IMR-90 (cell line): ENCODE measurements around the gene ITIH2. TPM values are rescaled to one million over a fixed set of nuclear protein-coding genes. Genes with fewer than 3 reads are reported as not detected.
"Not testable (repeated sequence)": the region's sequence is repeated elsewhere in the genome, so short reads cannot be mapped to it uniquely, and the experiment has no call there.

Source experiments
- ATAC-seq: fragments of 200-7000 bp; cut with Tn5 transposase; 2 replicates; pipeline ENCODE4 v1.9.1; 2020; ENCODE audit warnings: low read depth, mild to moderate bottlenecking, moderate library complexity
- BruUV-seq: library from RNA; stranded (reverse); fragments of 400-500 nt; replicated peaks from 2 replicates; lab custom pipeline; 2021; lab: Mats Ljungman, UMichigan
- CTCF ChIA-PET: fragments of 300-600 bp; formaldehyde crosslinking; extraction: SDS; loops from one replicate; lab custom pipeline; 2021; ENCODE audit warnings: antibody characterized with exemption; lab: Yijun Ruan, JAX
- POLR2A ChIA-PET: fragments of 300-600 bp; sonication (Branson Sonifier 250); formaldehyde crosslinking; loops from one replicate; lab custom pipeline; 2022; ENCODE audit warnings: antibody characterized with exemption; ENCODE audit not compliant: unreplicated experiment; lab: Charles Lee
- DNase-seq: peaks from one replicate; pipeline ENCODE4 v3.0.0; 2013
- H2AFZ ChIP-seq: replicated peaks from 2 replicates; pipeline ENCODE3; 2013; ENCODE audit warnings: low read length, mild to moderate bottlenecking; ENCODE audit not compliant: poor library complexity
- H2AK5ac ChIP-seq: 2 replicates; pipeline ENCODE4 v1.6.1; 2013; ENCODE audit warnings: low read depth, low read length, inconsistent platforms
- H2AK9ac ChIP-seq: replicated peaks from 2 replicates; pipeline ENCODE3; 2013; ENCODE audit warnings: mild to moderate bottlenecking, low read depth, low read length, moderate library complexity; ENCODE audit not compliant: poor library complexity
- H2BK120ac ChIP-seq: 2 replicates; pipeline ENCODE4 v1.6.1; 2013; ENCODE audit warnings: low read depth, low read length, inconsistent platforms
- H2BK15ac ChIP-seq: 3 replicates; pipeline ENCODE4 v1.6.1; 2013; ENCODE audit warnings: low read depth, low read length, inconsistent platforms
- H2BK20ac ChIP-seq: 2 replicates; pipeline ENCODE4 v1.6.1; 2013; ENCODE audit warnings: low read depth, mild to moderate bottlenecking, inconsistent platforms, low read length, moderate library complexity
- H2BK5ac ChIP-seq: 2 replicates; pipeline ENCODE4 v1.6.1; 2013; ENCODE audit warnings: mild to moderate bottlenecking, low read depth, low read length, inconsistent platforms; ENCODE audit not compliant: poor library complexity, severe bottlenecking
- H3K14ac ChIP-seq: replicated peaks from 2 replicates; pipeline ENCODE4 v1.6.1; 2013; ENCODE audit warnings: low read depth, low read length, inconsistent platforms
- H3K18ac ChIP-seq: 2 replicates; pipeline ENCODE4 v1.6.1; 2013; ENCODE audit warnings: low read depth, low read length, control low read depth
- H3K23ac ChIP-seq: 2 replicates; pipeline ENCODE4 v1.6.1; 2013; ENCODE audit warnings: low read depth, low read length, inconsistent platforms
- H3K27ac ChIP-seq: 2 replicates; pipeline ENCODE4 v1.5.1; 2013; ENCODE audit warnings: mild to moderate bottlenecking, control low read depth, low read length; ENCODE audit not compliant: insufficient read depth
- H3K27me3 ChIP-seq: 2 replicates; pipeline ENCODE4 v1.6.1; 2013; ENCODE audit warnings: low read length; ENCODE audit not compliant: control insufficient read depth, insufficient read depth
- H3K36me3 ChIP-seq: 2 replicates; pipeline ENCODE4 v1.6.1; 2013; ENCODE audit warnings: low read length, mixed read lengths; ENCODE audit not compliant: control insufficient read depth, insufficient read depth
- H3K4ac ChIP-seq: 2 replicates; pipeline ENCODE4 v1.6.1; 2013; ENCODE audit warnings: low read depth, low read length, inconsistent platforms
- H3K4me1 ChIP-seq: 2 replicates; pipeline ENCODE4 v1.6.1; 2013; ENCODE audit warnings: low read length, mixed read lengths; ENCODE audit not compliant: control insufficient read depth, insufficient read depth
- H3K4me2 ChIP-seq: 2 replicates; pipeline ENCODE4 v1.6.1; 2013; ENCODE audit warnings: low read depth, mild to moderate bottlenecking, control low read depth, low read length, moderate library complexity
- H3K4me3 ChIP-seq: 2 replicates; pipeline ENCODE4 v1.5.1; 2013; ENCODE audit warnings: low read depth, mild to moderate bottlenecking, control low read depth, low read length, moderate library complexity; ENCODE audit not compliant: insufficient read depth
- H3K56ac ChIP-seq: 2 replicates; pipeline ENCODE4 v1.6.1; 2013; ENCODE audit warnings: low read length, inconsistent platforms; ENCODE audit not compliant: insufficient read depth; ENCODE audit errors: extremely low read depth
- H3K79me1 ChIP-seq, 2 experiments: 2 replicates each; pipeline ENCODE4 v1.6.1; 2013; ENCODE audit warnings: low read length in 2 of 2, inconsistent platforms in 1 of 2, low read depth in 1 of 2
- H3K9ac ChIP-seq: 2 replicates; pipeline ENCODE4 v1.6.1; 2013; ENCODE audit warnings: low read depth, low read length, control low read depth
- H3K9me1 ChIP-seq: 2 replicates; pipeline ENCODE4 v1.6.1; 2013; ENCODE audit warnings: low read length, inconsistent platforms; ENCODE audit not compliant: insufficient read depth
- H3K9me3 ChIP-seq: 2 replicates; pipeline ENCODE4 v1.6.1; 2013; ENCODE audit warnings: low read length; ENCODE audit not compliant: control insufficient read depth, insufficient read depth
- H4K20me1 ChIP-seq: 2 replicates; pipeline ENCODE4 v1.6.1; 2013; ENCODE audit warnings: low read length, inconsistent platforms; ENCODE audit not compliant: insufficient read depth
- H4K5ac ChIP-seq: 2 replicates; pipeline ENCODE4 v1.6.1; 2013; ENCODE audit warnings: mild to moderate bottlenecking, low read depth, low read length, control low read depth
- H4K8ac ChIP-seq, 2 experiments: 2 replicates each; pipeline ENCODE4 v1.6.1; 2013; ENCODE audit warnings: low read depth in 2 of 2, low read length in 2 of 2, control low read depth in 1 of 2, inconsistent platforms in 1 of 2
- H4K91ac ChIP-seq: 2 replicates; pipeline ENCODE4 v1.6.1; 2013; ENCODE audit warnings: low read depth, low read length, inconsistent platforms; ENCODE audit not compliant: insufficient read depth
- POLR2A ChIP-seq: IDR thresholded peaks from 2 replicates; pipeline ENCODE4 v1.6.1; 2012; ENCODE audit warnings: mild to moderate bottlenecking, low read depth, low read length
- WGBS, 2 experiments: methylation state at CpG; one replicate each; pipeline versions ENCODE4 v1.1.5 to v1.1.7; 2013; ENCODE audit warnings: missing lambda C conversion rate in 2 of 2; ENCODE audit not compliant: insufficient read length in 1 of 2; ENCODE audit errors: extremely low coverage in 2 of 2; 5-methylcytosine and 5-hydroxymethylcytosine counted together
- dilution Hi-C: fragments of 300-500 bp; cut with HindIII; formaldehyde crosslinking; loops from one replicate; pipeline ENCODE4 v1.14.3; 2018; ENCODE audit warnings: low sequenced_read_pairs; ENCODE audit not compliant: unreplicated experiment
- in situ Hi-C: fragments of 300-500 bp; cut with MboI; formaldehyde crosslinking; loops from 3 replicates; pipeline ENCODE4 v1.14.3; 2019; ENCODE audit warnings: low sequenced_read_pairs, inconsistent platforms, mixed read lengths
- intact Hi-C: fragments of 100-400 bp; cut with micrococcal nuclease; formaldehyde crosslinking; loops from 2 replicates; pipeline ENCODE4 v1.10.0; 2022
- polyA plus RNA-seq, 3 experiments: library from polyadenylated mRNA; depleted of rRNA; stranded (reverse); fragments of >200 nt; gene quantifications; 2 replicates each; pipeline ENCODE4 v1.2.3, GENCODE V29; 2012; ENCODE audit warnings: low replicate concordance in 1 of 3
- total RNA-seq: library from RNA; depleted of rRNA; stranded (reverse); fragments of >200 nt; gene quantifications from 2 replicates; pipeline ENCODE4 v1.2.3, GENCODE V29; 2012

Gene ITIH2
- total and polyA plus RNA-seq, 2 of the 4 experiments (the other 2 are of a cell fraction) = not detected

DNA sequence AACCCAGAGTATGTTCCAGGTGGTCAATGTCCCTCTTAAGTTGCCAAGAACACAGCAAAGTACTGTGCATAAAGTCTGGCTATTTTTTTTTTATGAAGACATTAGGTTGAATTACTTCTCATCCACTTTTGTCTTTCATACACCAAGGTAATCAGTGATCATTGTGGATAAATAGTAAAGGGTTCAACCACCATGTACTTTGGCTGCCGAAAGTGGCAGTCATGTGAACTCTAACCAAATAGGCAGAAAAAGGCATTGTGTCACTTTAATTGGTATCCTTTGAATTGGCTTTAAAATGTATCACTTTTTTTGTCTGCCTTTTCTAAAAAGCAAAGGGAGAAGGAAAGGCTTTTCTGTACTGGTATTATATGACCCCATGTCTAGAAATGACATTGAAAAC, 7.3 kb downstream of the ITIH2 start:
- no peaks in the 10 kb centered on the region; the same call in 1 of the 2 replicates for H3K27me3 ChIP-seq
- no peaks in the 10 kb centered on the region for H3K79me1 ChIP-seq
- no TSS peak for BruUV-seq
- no peak overlapping the region for H3K27ac ChIP-seq
- 0 out of 2 replicates have a peak, but pooled peaks cover 2% of the 10 kb centered on the region for H3K9me3 ChIP-seq
- no peak overlapping the region for H2BK5ac ChIP-seq
- H4K91ac ChIP-seq = no peak overlapping the region
- H3K18ac ChIP-seq = no peak overlapping the region
- no peak overlapping the region for H3K56ac ChIP-seq
- POLR2A ChIA-PET = no interaction called here
- H2BK120ac ChIP-seq = no peak overlapping the region
- no peak overlapping the region for H2BK20ac ChIP-seq
- H2AFZ ChIP-seq = no peak overlapping the region
- no peak for TF ChIP-seq POLR2A
- DNase-seq = no peak
- H4K8ac ChIP-seq = no peak overlapping the region
- H2BK15ac ChIP-seq = no peak overlapping the region
- H3K4ac ChIP-seq = no peak overlapping the region
- no peak overlapping the region for H2AK5ac ChIP-seq
- intact Hi-C loops (no loop called here), in situ Hi-C loops (no loop called here), dilution Hi-C loops (no loop called here)
- no peak overlapping the region for H3K14ac ChIP-seq
- no peaks in the 10 kb centered on the region for H3K9me1 ChIP-seq
- WGBS, 2 experiments = no CpG with 5 or more reads among the region's 1 CpG
- no peaks in the 10 kb centered on the region for H3K36me3 ChIP-seq
- H3K23ac ChIP-seq = no peak overlapping the region
- H3K9ac ChIP-seq = no peak overlapping the region
- no peak for ATAC-seq
- H4K20me1 ChIP-seq = no peaks in the 10 kb centered on the region
- no peak overlapping the region for H3K4me2 ChIP-seq
- H2AK9ac ChIP-seq = no peak overlapping the region
- no peak overlapping the region for H4K5ac ChIP-seq
- CTCF ChIA-PET = no interaction called here
- H3K4me3 ChIP-seq = no peak overlapping the region
- no peaks in the 10 kb centered on the region for H3K4me1 ChIP-seq

DNA sequence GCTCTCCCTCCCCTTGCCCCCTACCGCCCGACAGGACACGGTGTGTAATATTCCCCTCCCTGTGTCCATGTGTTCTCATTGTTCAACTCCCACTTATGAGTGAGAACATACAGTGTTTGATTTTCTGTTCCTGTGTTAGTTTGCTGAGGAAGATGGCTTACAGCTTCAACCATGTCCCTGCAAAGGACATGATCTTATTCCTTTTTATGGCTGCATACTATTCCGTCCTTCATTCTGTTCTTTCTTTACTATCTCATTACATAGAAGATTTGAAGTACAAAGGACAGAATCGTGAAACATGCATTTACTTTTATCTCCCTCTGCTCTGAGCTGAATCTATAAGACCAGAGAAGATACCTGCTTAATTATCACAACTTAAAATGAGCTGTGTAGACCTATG, 8.0 kb downstream of the ITIH2 start:
- H3K27ac ChIP-seq, ATAC-seq, intact Hi-C loops, H2AK5ac ChIP-seq, H2BK5ac ChIP-seq, H3K27me3 ChIP-seq, H3K9me1 ChIP-seq, H2AFZ ChIP-seq, H3K4ac ChIP-seq, H4K8ac ChIP-seq, dilution Hi-C loops, H3K9ac ChIP-seq, H3K36me3 ChIP-seq, H4K20me1 ChIP-seq, H3K14ac ChIP-seq, H2BK120ac ChIP-seq, H3K23ac ChIP-seq, H3K18ac ChIP-seq, H3K9me3 ChIP-seq, DNase-seq, H2AK9ac ChIP-seq, in situ Hi-C loops, H3K79me1 ChIP-seq, CTCF ChIA-PET, H3K4me3 ChIP-seq, H2BK15ac ChIP-seq, BruUV-seq, H3K56ac ChIP-seq, H4K5ac ChIP-seq, H4K91ac ChIP-seq, POLR2A ChIA-PET, H2BK20ac ChIP-seq, H3K4me1 ChIP-seq, H3K4me2 ChIP-seq: not testable (repeated sequence)
- WGBS, 2 experiments = no CpG with 5 or more reads among the region's 5 CpGs
